ENCODE results near the gene TMPRSS6. TPM values are rescaled to one million over a fixed set of nuclear protein-coding genes. Genes with fewer than 3 reads are reported as not detected.

The TMPRSS6 gene
- total and polyA plus RNA-seq, 12 donors = under 0.01 to 1.2 (median 0.08) TPM; not detected in 7

GRCh38 chr22:37017356-37017755 lies 92.2 kb downstream of the TMPRSS6 start:
- peak in 1 of 7 donors; percentile 33 for DNase-seq
- Histone ChIP-seq H3K27me3 (no peaks in the 10 kb centered on the region), H3K4me1 (replicated peaks in 1 of 2) (peaks cover 53 to 66% of the 10 kb centered on the region in 2 donors), H3K36me3 (replicated peaks in 1 of 2) (peaks cover 0 to 7% of the 10 kb centered on the region in 2 donors), H3K4me3 (peak overlapping the region in 1 of 4 donors; percentile 25), H3K9me3 (replicated peaks in 1 of 3) (no peaks in the 10 kb centered on the region), H3K27ac (peak overlapping the region in 4 of 5 donors; percentile 15 to 88 (median 47))
- intact Hi-C loops (cut with DNase I) = no loop called here
- WGBS, 4 donors = 52 to 73% (median 65%) methylated on average over 8 to 10 of the region's 10 CpGs
- TF ChIP-seq POLR2A (IDR thresholded peaks at IDR 0.05) = no peak
- TF ChIP-seq CTCF (IDR thresholded peaks at IDR 0.05) = no peak

- H3K4me3 ChIP-seq = no peak overlapping the region
- no peaks in the 10 kb centered on the region for H3K27me3 ChIP-seq
- 76 to 84% (median 79%) methylated on average over 14 of the region's 14 CpGs for WGBS, 4 donors
- peak overlapping the region in 4 of 5 donors; percentile 15 to 88 (median 47) for H3K27ac ChIP-seq
- intact Hi-C loops (cut with DNase I) = no loop called here
- peak in 3 of 7 donors; percentile 40 to 60 (median 47) for DNase-seq
- H3K4me1 ChIP-seq (replicated peaks in 1 of 2) = peaks cover 49 to 63% of the 10 kb centered on the region in 2 donors
- TF ChIP-seq CTCF (IDR thresholded peaks at IDR 0.05) (no peak), POLR2A (IDR thresholded peaks at IDR 0.05) (peak in 1 of 2 donors; percentile 12)
- peaks cover 0 to 7% of the 10 kb centered on the region in 2 donors for H3K36me3 ChIP-seq (replicated peaks in 1 of 2)
- H3K9me3 ChIP-seq (replicated peaks in 1 of 3) = no peaks in the 10 kb centered on the region
These were observed 93.2 kb downstream of the TMPRSS6 start for GRCh38 chr22:37016134-37016910.

GRCh38 chr22:37015587-37015878 lies 94.0 kb downstream of the TMPRSS6 start:
- 91 to 100% (median 92%) methylated on average over 2 to 4 of the region's 4 CpGs for WGBS, 4 donors

More at GRCh38 chr22:37015587-37015878, 94.0 kb downstream of the TMPRSS6 start:
- intact Hi-C loops (cut with DNase I) = no loop called here
- H3K27me3 ChIP-seq = no peaks in the 10 kb centered on the region
- H3K27ac ChIP-seq = peak overlapping the region in 2 of 5 donors; percentile 40 to 46
- peaks cover 0 to 7% of the 10 kb centered on the region in 2 donors for H3K36me3 ChIP-seq (replicated peaks in 1 of 2)
- no peaks in the 10 kb centered on the region for H3K9me3 ChIP-seq (replicated peaks in 1 of 3)
- H3K4me1 ChIP-seq (replicated peaks in 1 of 2) = peaks cover 41 to 55% of the 10 kb centered on the region in 2 donors
- H3K4me3 ChIP-seq = no peak overlapping the region
- no peak for TF ChIP-seq CTCF (IDR thresholded peaks at IDR 0.05)
- no peak for TF ChIP-seq POLR2A (IDR thresholded peaks at IDR 0.05)
- DNase-seq = peak in 1 of 7 donors; percentile 13

Other genes with a start within 250 kb of the TMPRSS6 start
- 10 to 100 TPM in 8 of 9 donors, 1 to 10 TPM in 1; 2.0 to 49.7 (median 20.7) TPM for gene NCF4, start 248.7 kb downstream of the TMPRSS6 start, total RNA-seq
- gene NCF4, start 248.7 kb downstream of the TMPRSS6 start, polyA plus RNA-seq = 10 to 100 TPM in 2 of 3 donors, 1 to 10 TPM in 1; 5.3 to 58.1 (median 42.1) TPM
- gene CSF2RB, start 196.1 kb downstream of the TMPRSS6 start, total RNA-seq = 10 to 100 TPM in 1 of 9 donors, 1 to 10 TPM in 7, under 1 TPM in 1; 0.55 to 12.4 (median 5.2) TPM
- gene CSF2RB, start 196.1 kb downstream of the TMPRSS6 start, polyA plus RNA-seq = 1 to 10 TPM; 1.0 to 2.2 (median 1.2) TPM
- gene TST, start 90.3 kb downstream of the TMPRSS6 start, total RNA-seq = 100 to 1,000 TPM; 142 to 484 (median 196) TPM
- gene TST, start 90.3 kb downstream of the TMPRSS6 start, polyA plus RNA-seq = 100 to 1,000 TPM in 1 of 3 donors, 10 to 100 TPM in 2; 49.7 to 207 (median 67.2) TPM
- gene MPST, start 90.0 kb downstream of the TMPRSS6 start, total RNA-seq = 100 to 1,000 TPM in 5 of 9 donors, 10 to 100 TPM in 4; 41.8 to 332 (median 149) TPM
- gene MPST, start 90.0 kb downstream of the TMPRSS6 start, polyA plus RNA-seq = 100 to 1,000 TPM in 2 of 3 donors, 1 to 10 TPM in 1; 7.9 to 161 (median 136) TPM
- gene KCTD17, start 58.0 kb downstream of the TMPRSS6 start, total RNA-seq = 10 to 100 TPM in 8 of 9 donors, 1 to 10 TPM in 1; 10.0 to 40.1 (median 27.6) TPM
- 10 to 100 TPM; 11.3 to 71.5 (median 24.8) TPM for gene KCTD17, start 58.0 kb downstream of the TMPRSS6 start, polyA plus RNA-seq
- gene IL2RB, start 40.2 kb upstream of the TMPRSS6 start, total RNA-seq = 1 to 10 TPM in 5 of 9 donors, under 1 TPM in 4; 0.06 to 2.1 (median 1.3) TPM
- under 1 TPM; 0.34 to 0.48 (median 0.40) TPM for gene IL2RB, start 40.2 kb upstream of the TMPRSS6 start, polyA plus RNA-seq
- gene C1QTNF6, start 78.5 kb upstream of the TMPRSS6 start, total RNA-seq = 10 to 100 TPM in 1 of 9 donors, 1 to 10 TPM in 8; 2.2 to 28.6 (median 7.0) TPM
- 10 to 100 TPM in 2 of 3 donors, 1 to 10 TPM in 1; 2.9 to 45.7 (median 17.9) TPM for gene C1QTNF6, start 78.5 kb upstream of the TMPRSS6 start, polyA plus RNA-seq
- 1 to 10 TPM in 1 of 9 donors, under 1 TPM in 7, not detected in 1; 0.28 to 2.0 (median 0.46) TPM for gene SSTR3, start 102.8 kb upstream of the TMPRSS6 start, total RNA-seq
- gene SSTR3, start 102.8 kb upstream of the TMPRSS6 start, polyA plus RNA-seq = 1 to 10 TPM in 2 of 3 donors, under 1 TPM in 1; 0.34 to 1.2 (median 1.0) TPM
- 10 to 100 TPM in 5 of 9 donors, 1 to 10 TPM in 4; 2.8 to 17.9 (median 10.1) TPM for gene RAC2, start 134.6 kb upstream of the TMPRSS6 start, total RNA-seq
- 10 to 100 TPM in 2 of 3 donors, 1 to 10 TPM in 1; 6.3 to 12.4 (median 11.0) TPM for gene RAC2, start 134.6 kb upstream of the TMPRSS6 start, polyA plus RNA-seq
- 10 to 100 TPM in 8 of 9 donors, 1 to 10 TPM in 1; 4.7 to 80.7 (median 22.9) TPM for gene CYTH4, start 172.8 kb upstream of the TMPRSS6 start, total RNA-seq
- 10 to 100 TPM in 2 of 3 donors, 1 to 10 TPM in 1; 7.5 to 26.6 (median 11.5) TPM for gene CYTH4, start 172.8 kb upstream of the TMPRSS6 start, polyA plus RNA-seq

Data from adrenal gland (tissue), 12 donors.